Aorta (tissue), 5 donors: ENCODE measurements around the gene KLK4. TPM values are rescaled to one million over a fixed set of nuclear protein-coding genes. Genes with fewer than 3 reads are reported as not detected.

ENCODE experiments used
- ATAC-seq: fragments of 200-7000 bp; cut with Tn5 transposase; one replicate; pipeline ENCODE4 v1.9.1; 2022; ENCODE audit warnings: moderate library complexity; ENCODE audit not compliant: low FRiP score
- DNase-seq, 2 donors: peaks; one replicate each; pipeline ENCODE4 v3.0.0-alpha.2; 2020
- H3K27ac ChIP-seq, 2 donors: one replicate each; pipeline ENCODE4 v1.5.1; 2013; ENCODE audit warnings: low read length in 2 of 2, mild to moderate bottlenecking in 2 of 2, moderate library complexity in 2 of 2, control low read depth in 1 of 2, inconsistent platforms in 1 of 2, low read depth in 1 of 2
- H3K27me3 ChIP-seq, 2 donors: one replicate each; pipeline ENCODE4 v1.6.1; 2013; ENCODE audit warnings: control low read depth in 1 of 2, low read length in 1 of 2, mild to moderate bottlenecking in 1 of 2, moderate library complexity in 1 of 2; ENCODE audit not compliant: insufficient read depth in 2 of 2, control insufficient read depth in 1 of 2
- H3K36me3 ChIP-seq, 2 donors: one replicate each; pipeline ENCODE4 v1.6.1; 2013; ENCODE audit warnings: control low read depth in 1 of 2, low read length in 1 of 2, mild to moderate bottlenecking in 1 of 2; ENCODE audit not compliant: insufficient read depth in 2 of 2, control insufficient read depth in 1 of 2
- H3K4me1 ChIP-seq, 2 donors: one replicate each; pipeline ENCODE4 v1.6.1; 2013; ENCODE audit warnings: low read length in 2 of 2, control low read depth in 1 of 2, mild to moderate bottlenecking in 1 of 2, moderate library complexity in 1 of 2; ENCODE audit not compliant: insufficient read depth in 2 of 2, control insufficient read depth in 1 of 2
- H3K4me3 ChIP-seq, 2 donors: one replicate each; pipeline ENCODE4 v1.5.1; 2013; ENCODE audit warnings: low read length in 2 of 2, control low read depth in 1 of 2, mild to moderate bottlenecking in 1 of 2
- H3K9me3 ChIP-seq: one replicate; pipeline ENCODE4 v1.6.1; 2013; ENCODE audit warnings: mild to moderate bottlenecking, low read length; ENCODE audit not compliant: control insufficient read depth
- WGBS, 2 donors: extraction: QIAGEN DNeasy Blood & Tissue Kit; methylation state at CpG; one replicate each; pipeline ENCODE4 v1.1.7; 2013; 5-methylcytosine and 5-hydroxymethylcytosine counted together
- intact Hi-C, 2 donors: fragments of 100-400 bp; cut with DNase I; formaldehyde crosslinking; loops; one replicate each; pipeline versions ENCODE4 v1.14.2 to v1.15.0; 2022
- polyA plus RNA-seq, 2 donors: library from polyadenylated mRNA; stranded (reverse); fragments of 200-250 nt; gene quantifications; one replicate each; pipeline ENCODE4 v1.2.3, GENCODE V29; 2013
- total RNA-seq, 2 donors: library from RNA; stranded (reverse); fragmentation: NEBNext Ultra II Directional; extraction: Animal tissue kit (Norgen Biotek cat#: 25700); gene quantifications; one replicate each; pipeline ENCODE4 v1.2.1, GENCODE V29; 2021
- donor health status: healthy with polysubstance abuse.
- donor health status: Bipolar disorder and iron deficiency.
- donor health status: DM: no; HTN: no; CAD: no.
- donor health status: DM: no; HTN: no; CAD: no.
- donor health status: DM: yes; HTN: yes; CAD: no.

KLK4 gene
- total and polyA plus RNA-seq, 4 donors, result not detected

GRCh38 chr19:50922317-50922853 is 11.2 kb upstream of the KLK4 start:
- Histone ChIP-seq H3K27ac (no peak overlapping the region), H3K27me3 (no peaks in the 10 kb centered on the region), H3K4me1 (no peaks in the 10 kb centered on the region), H3K4me3 (no peak overlapping the region), H3K36me3 (no peaks in the 10 kb centered on the region), H3K9me3 (peaks cover 2% of the 10 kb centered on the region)
- WGBS, 2 donors, result 27 to 32% methylated on average over 21 of the region's 21 CpGs
- ATAC-seq (peak; percentile 72), DNase-seq (peak; percentile 63 to 82)
- intact Hi-C loops, result loop anchor here in 1 of 2 donors (2.0 kb wide), 1 partner anchor 566 kb away; no protein-coding TSS in a partner anchor

GRCh38 chr19:50921426-50922316 is 10.5 kb upstream of the KLK4 start:
- intact Hi-C loops, result loop anchor here in 1 of 2 donors (2.0 kb wide), 1 partner anchor 565 kb away; no protein-coding TSS in a partner anchor
- Histone ChIP-seq H3K4me3 (no peak overlapping the region), H3K4me1 (no peaks in the 10 kb centered on the region), H3K27ac (no peak overlapping the region), H3K36me3 (no peaks in the 10 kb centered on the region), H3K9me3 (peaks cover 2% of the 10 kb centered on the region), H3K27me3 (no peaks in the 10 kb centered on the region)
- WGBS, 2 donors, result 1 to 2% methylated on average over 12 of the region's 12 CpGs
- ATAC-seq (no peak), DNase-seq (no peak)

GRCh38 chr19:50916069-50916468 is 4.9 kb upstream of the KLK4 start:
- ATAC-seq, result no peak
- no peaks in the 10 kb centered on the region for H3K4me1 ChIP-seq
- no peaks in the 10 kb centered on the region for H3K27me3 ChIP-seq
- H3K4me3 ChIP-seq, result no peak overlapping the region
- 85 to 88% methylated on average over 2 of the region's 2 CpGs for WGBS, 2 donors
- peaks cover 2% of the 10 kb centered on the region for H3K9me3 ChIP-seq
- intact Hi-C loops, result no loop called here
- H3K27ac ChIP-seq, result no peak overlapping the region
- no peak for DNase-seq
- H3K36me3 ChIP-seq, result no peaks in the 10 kb centered on the region

GRCh38 chr19:50912727-50913716 is 1.8 kb upstream of the KLK4 start:
- intact Hi-C loops, result no loop called here
- 9% methylated on average over 29 of the region's 29 CpGs for WGBS, 2 donors

GRCh38 chr19:50912102-50912599 is 956 bp upstream of the KLK4 start:
- Histone ChIP-seq H3K27me3 (no peaks in the 10 kb centered on the region), H3K4me3 (no peak overlapping the region), H3K27ac (no peak overlapping the region), H3K9me3 (no peaks in the 10 kb centered on the region), H3K4me1 (no peaks in the 10 kb centered on the region), H3K36me3 (no peaks in the 10 kb centered on the region)
- ATAC-seq, result no peak
- 14 to 15% methylated on average over 21 of the region's 21 CpGs for WGBS, 2 donors
- intact Hi-C loops, result no loop called here
- DNase-seq, result no peak

More at GRCh38 chr19:50912727-50913716, 1.8 kb upstream of the KLK4 start:
- no peak overlapping the region for H3K4me3 ChIP-seq
- ATAC-seq, result no peak
- no peaks in the 10 kb centered on the region for H3K4me1 ChIP-seq
- DNase-seq, result no peak
- H3K9me3 ChIP-seq, result no peaks in the 10 kb centered on the region
- H3K27ac ChIP-seq, result no peak overlapping the region
- H3K27me3 ChIP-seq, result no peaks in the 10 kb centered on the region
- no peaks in the 10 kb centered on the region for H3K36me3 ChIP-seq

GRCh38 chr19:50910722-50911121 is 473 bp downstream of the KLK4 start:
- H3K27me3 ChIP-seq, result no peaks in the 10 kb centered on the region
- no peaks in the 10 kb centered on the region for H3K9me3 ChIP-seq
- no peak for ATAC-seq
- intact Hi-C loops, result no loop called here
- H3K36me3 ChIP-seq, result no peaks in the 10 kb centered on the region
- WGBS, 2 donors, result 55 to 69% methylated on average over 4 of the region's 4 CpGs
- H3K27ac ChIP-seq, result no peak overlapping the region
- no peak for DNase-seq
- no peak overlapping the region for H3K4me3 ChIP-seq
- no peaks in the 10 kb centered on the region for H3K4me1 ChIP-seq

- intact Hi-C loops, result no loop called here
- ATAC-seq (peak; percentile 62), DNase-seq (peak in 1 of 2 donors; percentile 53)
- H3K36me3 ChIP-seq, result no peaks in the 10 kb centered on the region
- 2 to 3% methylated on average over 34 to 36 of the region's 36 CpGs for WGBS, 2 donors
- no peaks in the 10 kb centered on the region for H3K9me3 ChIP-seq
- H3K4me3 ChIP-seq, result no peak overlapping the region
- H3K27me3 ChIP-seq, result no peaks in the 10 kb centered on the region
- H3K27ac ChIP-seq, result no peak overlapping the region
- H3K4me1 ChIP-seq, result no peaks in the 10 kb centered on the region
These were observed 1.7 kb downstream of the KLK4 start for GRCh38 chr19:50909240-50910070.
